ENCODE data around the gene PRUNE1.

PRUNE1 gene

GRCh38 chr1:151060657-151061421 lies 52.6 kb downstream of the PRUNE1 start:
- H3K4me1 ChIP-seq (ENCODE audit: control insufficient read depth in 2 of 2, insufficient read depth in 2 of 2, low read length in 2 of 2), result peaks cover 22 to 29% of the 10 kb centered on the region in 2 donors
- H3K27ac ChIP-seq (ENCODE audit: low read depth in 2 of 2, low read length in 2 of 2), result peak overlapping the region in 1 of 2 donors; percentile 24
- H3K9me3 ChIP-seq (ENCODE audit: control insufficient read depth in 2 of 2, low read length in 2 of 2), result no peaks in the 10 kb centered on the region
- H3K27me3 ChIP-seq (ENCODE audit: control insufficient read depth in 2 of 2, insufficient read depth in 2 of 2, low read length in 2 of 2), result no peaks in the 10 kb centered on the region
- H3K9ac ChIP-seq (ENCODE audit: low read depth in 1 of 2, low read length in 2 of 2), result no peak overlapping the region
- peaks cover 0 to under 1% of the 10 kb centered on the region in 2 donors for H3K36me3 ChIP-seq (ENCODE audit: control insufficient read depth in 2 of 2, insufficient read depth in 2 of 2, low read length in 2 of 2)
- peak overlapping the region; percentile 89 to 98 for H3K4me3 ChIP-seq (ENCODE audit: low read length in 2 of 2)

- H3K4me3 ChIP-seq (ENCODE audit: low read length in 2 of 2), result no peak overlapping the region
- H3K4me1 ChIP-seq (ENCODE audit: control insufficient read depth in 2 of 2, insufficient read depth in 2 of 2, low read length in 2 of 2), result peaks cover 13 to 21% of the 10 kb centered on the region in 2 donors
- H3K36me3 ChIP-seq (ENCODE audit: control insufficient read depth in 2 of 2, insufficient read depth in 2 of 2, low read length in 2 of 2), result no peaks in the 10 kb centered on the region
- H3K27ac ChIP-seq (ENCODE audit: low read depth in 2 of 2, low read length in 2 of 2), result no peak overlapping the region
- no peaks in the 10 kb centered on the region for H3K27me3 ChIP-seq (ENCODE audit: control insufficient read depth in 2 of 2, insufficient read depth in 2 of 2, low read length in 2 of 2)
- no peak overlapping the region for H3K9ac ChIP-seq (ENCODE audit: low read depth in 1 of 2, low read length in 2 of 2)
- no peaks in the 10 kb centered on the region for H3K9me3 ChIP-seq (ENCODE audit: control insufficient read depth in 2 of 2, low read length in 2 of 2)
Measured at GRCh38 chr1:151061704-151062103, 53.5 kb downstream of the PRUNE1 start.

GRCh38 chr1:151062741-151063371 lies 54.6 kb downstream of the PRUNE1 start:
- H3K9ac ChIP-seq (ENCODE audit: low read depth in 1 of 2, low read length in 2 of 2), result no peak overlapping the region
- peaks cover 7 to 10% of the 10 kb centered on the region in 2 donors for H3K4me1 ChIP-seq (ENCODE audit: control insufficient read depth in 2 of 2, insufficient read depth in 2 of 2, low read length in 2 of 2)
- H3K4me3 ChIP-seq (ENCODE audit: low read length in 2 of 2), result no peak overlapping the region
- H3K27ac ChIP-seq (ENCODE audit: low read depth in 2 of 2, low read length in 2 of 2), result no peak overlapping the region
- no peaks in the 10 kb centered on the region for H3K9me3 ChIP-seq (ENCODE audit: control insufficient read depth in 2 of 2, low read length in 2 of 2)
- H3K36me3 ChIP-seq (ENCODE audit: control insufficient read depth in 2 of 2, insufficient read depth in 2 of 2, low read length in 2 of 2), result no peaks in the 10 kb centered on the region
- no peaks in the 10 kb centered on the region for H3K27me3 ChIP-seq (ENCODE audit: control insufficient read depth in 2 of 2, insufficient read depth in 2 of 2, low read length in 2 of 2)

GRCh38 chr1:151065089-151065645 lies 56.9 kb downstream of the PRUNE1 start:
- H3K9me3 ChIP-seq (ENCODE audit: control insufficient read depth in 2 of 2, low read length in 2 of 2), result no peaks in the 10 kb centered on the region
- no peaks in the 10 kb centered on the region for H3K36me3 ChIP-seq (ENCODE audit: control insufficient read depth in 2 of 2, insufficient read depth in 2 of 2, low read length in 2 of 2)
- no peak overlapping the region for H3K9ac ChIP-seq (ENCODE audit: low read depth in 1 of 2, low read length in 2 of 2)
- no peaks in the 10 kb centered on the region for H3K27me3 ChIP-seq (ENCODE audit: control insufficient read depth in 2 of 2, insufficient read depth in 2 of 2, low read length in 2 of 2)
- H3K4me3 ChIP-seq (ENCODE audit: low read length in 2 of 2), result no peak overlapping the region
- no peak overlapping the region for H3K27ac ChIP-seq (ENCODE audit: low read depth in 2 of 2, low read length in 2 of 2)
- H3K4me1 ChIP-seq (ENCODE audit: control insufficient read depth in 2 of 2, insufficient read depth in 2 of 2, low read length in 2 of 2), result peaks cover 0 to under 1% of the 10 kb centered on the region in 2 donors

GRCh38 chr1:151067185-151067584 lies 58.9 kb downstream of the PRUNE1 start:
- Histone ChIP-seq H3K9ac (ENCODE audit: low read depth in 1 of 2, low read length in 2 of 2) (no peak overlapping the region), H3K9me3 (ENCODE audit: control insufficient read depth in 2 of 2, low read length in 2 of 2) (no peaks in the 10 kb centered on the region), H3K4me1 (ENCODE audit: control insufficient read depth in 2 of 2, insufficient read depth in 2 of 2, low read length in 2 of 2) (peaks cover 0 to 5% of the 10 kb centered on the region in 2 donors), H3K27ac (ENCODE audit: low read depth in 2 of 2, low read length in 2 of 2) (no peak overlapping the region), H3K36me3 (ENCODE audit: control insufficient read depth in 2 of 2, insufficient read depth in 2 of 2, low read length in 2 of 2) (no peaks in the 10 kb centered on the region), H3K27me3 (ENCODE audit: control insufficient read depth in 2 of 2, insufficient read depth in 2 of 2, low read length in 2 of 2) (no peaks in the 10 kb centered on the region), H3K4me3 (ENCODE audit: low read length in 2 of 2) (no peak overlapping the region)

GRCh38 chr1:151069103-151069486 lies 60.8 kb downstream of the PRUNE1 start:
- H3K4me1 ChIP-seq (ENCODE audit: control insufficient read depth in 2 of 2, insufficient read depth in 2 of 2, low read length in 2 of 2), result peaks cover 0 to 5% of the 10 kb centered on the region in 2 donors
- H3K36me3 ChIP-seq (ENCODE audit: control insufficient read depth in 2 of 2, insufficient read depth in 2 of 2, low read length in 2 of 2), result no peaks in the 10 kb centered on the region
- peak overlapping the region in 1 of 2 donors; percentile 98 for H3K27ac ChIP-seq (ENCODE audit: low read depth in 2 of 2, low read length in 2 of 2)
- no peak overlapping the region for H3K9ac ChIP-seq (ENCODE audit: low read depth in 1 of 2, low read length in 2 of 2)
- H3K4me3 ChIP-seq (ENCODE audit: low read length in 2 of 2), result no peak overlapping the region
- H3K9me3 ChIP-seq (ENCODE audit: control insufficient read depth in 2 of 2, low read length in 2 of 2), result no peaks in the 10 kb centered on the region
- H3K27me3 ChIP-seq (ENCODE audit: control insufficient read depth in 2 of 2, insufficient read depth in 2 of 2, low read length in 2 of 2), result no peaks in the 10 kb centered on the region

- Histone ChIP-seq H3K9me3 (ENCODE audit: control insufficient read depth in 2 of 2, low read length in 2 of 2) (no peaks in the 10 kb centered on the region), H3K4me3 (ENCODE audit: low read length in 2 of 2) (peak within 1 kb of the TSS; percentile 89 to 95), H3K27ac (ENCODE audit: low read depth in 2 of 2, low read length in 2 of 2) (peak within 1 kb of the TSS; percentile 98 to 99), H3K27me3 (ENCODE audit: control insufficient read depth in 2 of 2, insufficient read depth in 2 of 2, low read length in 2 of 2) (no peaks in the 10 kb centered on the region), H3K9ac (ENCODE audit: low read depth in 1 of 2, low read length in 2 of 2) (peak within 1 kb of the TSS; percentile 97 to 100), H3K4me1 (ENCODE audit: control insufficient read depth in 2 of 2, insufficient read depth in 2 of 2, low read length in 2 of 2) (peaks cover 0 to 5% of the 10 kb centered on the region in 2 donors), H3K36me3 (ENCODE audit: control insufficient read depth in 2 of 2, insufficient read depth in 2 of 2, low read length in 2 of 2) (no peaks in the 10 kb centered on the region)
Measured at GRCh38 chr1:151070474-151071276, 62.4 kb downstream of the PRUNE1 start, which contains the start of gene GABPB2. Gene GABPB2, plus strand, starts transcription at chr1:151070761. Its CDS starts 17,429 bp downstream, at chr1:151088190.

GRCh38 chr1:151072224-151072623 lies 64.0 kb downstream of the PRUNE1 start:
- Histone ChIP-seq H3K27me3 (ENCODE audit: control insufficient read depth in 2 of 2, insufficient read depth in 2 of 2, low read length in 2 of 2) (no peaks in the 10 kb centered on the region), H3K9me3 (ENCODE audit: control insufficient read depth in 2 of 2, low read length in 2 of 2) (no peaks in the 10 kb centered on the region), H3K4me1 (ENCODE audit: control insufficient read depth in 2 of 2, insufficient read depth in 2 of 2, low read length in 2 of 2) (peaks cover 0 to 5% of the 10 kb centered on the region in 2 donors), H3K4me3 (ENCODE audit: low read length in 2 of 2) (no peak overlapping the region), H3K36me3 (ENCODE audit: control insufficient read depth in 2 of 2, insufficient read depth in 2 of 2, low read length in 2 of 2) (no peaks in the 10 kb centered on the region), H3K27ac (ENCODE audit: low read depth in 2 of 2, low read length in 2 of 2) (no peak overlapping the region), H3K9ac (ENCODE audit: low read depth in 1 of 2, low read length in 2 of 2) (no peak overlapping the region)
